Ammon's horn (tissue), 1 donor: ENCODE measurements around the gene ADAM17.
"Not testable (repeated sequence)": the region's sequence is repeated elsewhere in the genome, so short reads cannot be mapped to it uniquely, and the experiment has no call there.

Source experiments
- DNase-seq: peaks from one replicate; pipeline ENCODE4 v3.0.0-alpha.2; 2016; ENCODE audit warnings: low spot score

ADAM17 gene

DNA sequence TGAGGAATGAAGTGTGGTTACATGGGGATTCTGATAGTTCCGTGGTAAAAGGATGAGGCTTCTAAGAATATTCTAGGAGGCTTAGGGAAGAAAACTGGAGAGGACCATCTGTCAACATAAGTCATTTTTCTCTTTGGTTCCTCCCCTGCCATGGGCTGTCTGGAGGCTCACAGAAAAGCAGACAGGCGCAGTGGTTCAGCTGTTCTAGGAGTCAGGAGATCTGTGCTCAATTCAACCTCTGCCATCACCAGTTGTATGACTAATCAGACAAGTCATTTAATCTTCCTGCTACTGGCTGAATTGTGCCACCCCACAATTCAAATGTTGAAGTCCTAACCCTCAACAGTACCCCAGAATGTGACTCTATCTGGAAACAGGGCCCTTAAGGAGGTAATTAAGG, 36.4 kb downstream of the ADAM17 start:
- DNase-seq: no peak

- no peak for DNase-seq
Observed at GRCh38 chr2:9518780-9519179, 36.9 kb downstream of the ADAM17 start.

DNA sequence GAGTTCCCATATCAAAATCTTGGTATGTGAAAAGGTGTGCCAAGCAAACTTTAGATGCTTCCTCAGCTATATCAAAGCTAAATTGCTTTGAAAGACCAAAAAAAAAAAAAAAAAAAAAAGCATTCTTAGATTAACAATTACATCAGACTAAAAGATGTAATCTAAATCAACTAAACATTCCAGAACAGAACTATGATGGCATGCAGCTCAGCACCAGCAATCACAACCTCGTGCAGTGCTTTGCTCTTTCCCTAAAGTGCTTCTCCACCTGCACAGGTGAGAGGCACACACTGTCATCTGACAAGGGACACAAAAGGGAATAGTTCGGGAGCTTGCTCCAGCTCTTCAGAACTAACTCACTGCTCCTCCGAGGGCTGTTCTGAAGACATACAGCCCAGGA, 37.5 kb downstream of the ADAM17 start:
- no peak for DNase-seq

- DNase-seq: no peak
Observed at GRCh38 chr2:9517118-9517782, 38.4 kb downstream of the ADAM17 start.

DNA sequence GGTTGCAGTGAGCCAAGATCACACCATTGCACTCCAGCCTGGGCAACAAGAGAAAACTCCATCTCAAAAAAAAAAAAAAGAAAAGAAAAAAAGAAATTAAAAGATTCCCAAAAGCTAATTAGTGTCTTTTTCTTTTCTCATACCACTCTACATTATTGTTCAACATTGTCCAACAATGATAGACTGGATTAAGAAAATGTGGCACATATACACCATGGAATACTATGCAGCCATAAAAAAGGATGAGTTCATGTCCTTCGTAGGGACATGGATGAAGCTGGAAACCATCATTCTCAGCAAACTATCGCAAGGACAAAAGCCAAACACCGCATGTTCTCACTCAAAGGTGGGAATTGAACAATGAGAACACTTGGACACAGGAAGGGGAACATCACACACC, 41.7 kb downstream of the ADAM17 start:
- DNase-seq: not testable (repeated sequence)

GRCh38 chr2:9508931-9509330, 46.7 kb downstream of the ADAM17 start:
- no peak for DNase-seq

DNA sequence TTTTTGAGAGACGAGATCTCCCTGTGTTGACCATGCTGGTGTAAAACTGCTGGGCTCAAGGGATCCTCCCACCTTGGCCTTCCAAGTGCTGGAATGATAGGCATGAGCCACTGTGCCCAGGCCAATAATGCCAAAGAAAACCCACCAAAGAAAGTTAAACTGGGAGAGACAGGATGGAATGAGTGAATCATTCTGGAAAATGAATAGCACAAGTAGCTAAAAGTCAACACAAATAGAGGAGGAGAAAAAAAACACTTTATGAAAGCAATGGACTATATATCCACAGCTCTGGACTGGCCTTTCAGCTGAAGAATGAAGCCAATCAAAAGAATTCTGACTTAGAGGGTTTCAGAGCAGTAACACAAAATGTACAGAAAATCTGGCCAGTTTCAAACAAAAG, 57.4 kb downstream of the ADAM17 start:
- DNase-seq: no peak

- no peak for DNase-seq
Observed at GRCh38 chr2:9497017-9497416, 58.6 kb downstream of the ADAM17 start.

DNA sequence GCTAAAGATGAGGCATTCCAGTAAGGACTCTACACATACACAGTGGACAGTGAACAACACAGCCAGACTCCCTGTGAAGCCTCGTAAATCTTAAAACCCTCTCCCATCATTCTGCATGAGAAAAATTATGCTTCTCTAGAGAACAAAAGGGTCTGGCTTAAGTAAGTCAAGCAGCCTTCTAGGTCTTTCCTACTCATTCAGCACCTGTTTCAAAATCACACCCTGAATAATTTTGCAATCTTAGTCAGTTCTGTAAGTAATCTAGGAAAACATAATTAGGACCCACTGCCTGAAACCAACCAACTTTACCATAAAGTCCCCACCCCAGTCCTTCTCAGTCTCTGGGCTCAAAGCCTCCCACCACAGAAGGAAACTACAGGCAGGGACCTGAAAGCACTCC, 61.5 kb downstream of the ADAM17 start:
- DNase-seq: no peak

DNA sequence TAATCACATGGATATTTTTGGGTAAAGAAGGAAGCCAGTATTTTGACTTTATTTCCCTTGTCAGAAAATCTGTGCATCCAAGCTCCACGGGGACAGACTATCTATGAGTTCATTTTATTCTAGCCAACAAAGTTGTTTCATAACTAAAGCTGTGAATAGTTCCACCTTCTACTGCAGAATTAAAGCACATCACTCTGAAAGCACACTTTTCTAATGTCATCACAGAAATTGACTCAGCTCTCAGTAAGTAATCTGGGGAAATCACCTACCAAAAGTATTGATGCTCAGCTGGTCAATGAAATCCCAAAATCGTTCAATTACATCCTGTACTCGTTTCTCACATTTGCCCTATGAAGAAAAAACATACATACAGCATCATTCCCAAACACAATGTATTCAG, 62.2 kb downstream of the ADAM17 start:
- no peak for DNase-seq

DNA sequence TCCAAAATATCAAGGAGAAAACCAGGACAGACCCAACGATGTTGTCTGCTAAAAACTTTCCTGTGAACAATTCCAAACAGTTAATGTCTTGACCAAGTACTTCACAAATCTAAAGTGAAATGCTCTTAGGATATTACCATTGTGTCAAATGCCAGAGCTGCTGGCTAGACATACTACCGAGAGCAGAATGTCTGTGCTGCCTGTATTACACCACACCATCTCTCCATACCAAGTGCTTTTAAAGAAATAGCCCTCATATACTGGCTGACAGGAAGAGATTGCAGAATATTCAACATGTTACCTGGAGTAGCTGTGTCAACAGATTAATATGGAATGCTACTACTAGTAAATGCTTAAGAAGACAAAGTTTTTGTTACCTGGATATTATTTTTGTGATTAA, 62.7 kb downstream of the ADAM17 start:
- no peak for DNase-seq

DNA sequence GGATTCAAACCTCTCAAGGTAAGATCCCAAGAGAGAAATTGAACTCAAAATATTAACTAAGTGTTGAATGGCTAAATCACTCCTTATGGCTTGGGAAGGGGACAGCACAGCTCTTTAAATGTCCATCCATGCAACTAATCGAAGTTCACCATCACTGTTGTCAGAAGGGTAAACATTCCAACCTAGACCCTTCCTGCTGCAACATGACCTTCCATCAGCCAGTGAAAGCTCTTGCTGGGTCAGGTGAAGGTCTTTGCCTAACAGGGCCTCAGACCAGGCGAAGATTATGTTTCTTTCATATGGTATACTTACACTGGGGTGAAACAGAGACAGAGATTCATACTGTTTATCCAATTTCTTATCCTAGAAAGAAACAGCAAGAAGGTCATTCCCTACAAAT, 64.8 kb downstream of the ADAM17 start:
- no peak for DNase-seq

DNA sequence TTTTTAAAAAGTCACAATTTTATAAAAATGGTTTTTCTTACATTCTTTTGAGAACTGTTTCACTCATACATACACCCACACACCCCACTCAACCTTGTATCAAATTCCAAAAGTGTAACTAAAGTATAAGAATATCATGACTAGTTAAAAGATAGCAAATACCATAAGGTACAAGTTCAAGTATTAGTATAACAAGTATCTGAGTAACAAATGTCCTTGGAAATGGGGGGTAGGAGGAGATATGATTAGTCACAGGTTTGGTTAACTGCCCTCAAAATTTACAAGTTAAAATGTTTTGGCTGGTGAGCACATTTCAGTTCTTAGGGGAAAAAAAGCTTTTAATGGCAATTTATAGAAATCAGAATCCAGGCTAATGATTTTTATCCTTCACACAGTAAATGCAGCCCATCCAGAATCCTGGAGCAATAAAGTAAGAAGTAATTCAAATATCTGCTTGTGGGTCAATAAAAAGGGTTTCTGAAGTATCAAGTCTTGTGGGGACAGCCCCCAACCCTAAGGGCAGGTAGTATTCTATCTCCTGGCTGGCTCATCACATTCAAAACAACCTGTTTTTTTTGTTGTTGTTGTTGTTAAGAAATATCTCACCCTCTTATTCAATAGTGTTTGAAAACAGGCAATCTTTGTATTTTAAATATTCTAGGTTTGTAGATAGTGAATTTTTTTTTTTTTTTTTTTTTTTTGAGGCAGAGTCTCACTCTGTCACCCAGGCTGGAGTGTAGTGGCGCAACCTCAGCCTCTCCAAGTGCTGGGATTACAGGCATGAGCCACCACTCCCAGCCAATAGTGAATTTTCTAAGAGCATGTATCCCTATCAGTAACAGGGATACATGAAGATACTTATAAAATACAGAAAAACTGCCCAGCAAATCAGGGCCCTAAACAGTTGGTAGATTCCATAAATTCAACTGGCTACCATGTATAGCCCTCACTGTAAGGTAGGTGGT, 66.8 kb downstream of the ADAM17 start:
- DNase-seq: no peak

GRCh38 chr2:9484533-9484932, 71.1 kb downstream of the ADAM17 start:
- no peak for DNase-seq

- no peak for DNase-seq
Observed at GRCh38 chr2:9483107-9483506, 72.5 kb downstream of the ADAM17 start.

GRCh38 chr2:9480157-9480556, 75.5 kb downstream of the ADAM17 start:
- no peak for DNase-seq

DNA sequence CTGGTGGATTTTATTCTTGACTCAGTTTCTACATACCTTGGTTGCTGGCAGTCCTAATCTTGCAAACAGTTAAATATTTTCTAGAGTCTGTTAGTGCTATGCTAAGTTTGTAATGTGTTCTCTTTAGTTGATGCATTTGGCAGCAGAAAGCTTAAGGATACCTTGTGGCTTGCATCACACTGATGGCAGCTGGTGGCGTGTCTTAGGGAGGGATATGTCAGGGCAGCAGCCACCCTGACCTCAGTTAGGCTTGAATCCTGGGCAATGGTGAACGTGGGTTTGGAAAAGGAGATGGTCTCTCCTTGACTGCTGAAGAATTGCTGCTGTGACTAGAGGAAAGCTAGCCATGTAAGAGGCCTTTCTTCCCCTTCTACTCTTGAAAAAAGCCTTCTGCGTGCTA, 77.1 kb downstream of the ADAM17 start:
- DNase-seq: no peak

- DNase-seq: no peak
Observed at GRCh38 chr2:9477914-9478313, 77.7 kb downstream of the ADAM17 start.

DNA sequence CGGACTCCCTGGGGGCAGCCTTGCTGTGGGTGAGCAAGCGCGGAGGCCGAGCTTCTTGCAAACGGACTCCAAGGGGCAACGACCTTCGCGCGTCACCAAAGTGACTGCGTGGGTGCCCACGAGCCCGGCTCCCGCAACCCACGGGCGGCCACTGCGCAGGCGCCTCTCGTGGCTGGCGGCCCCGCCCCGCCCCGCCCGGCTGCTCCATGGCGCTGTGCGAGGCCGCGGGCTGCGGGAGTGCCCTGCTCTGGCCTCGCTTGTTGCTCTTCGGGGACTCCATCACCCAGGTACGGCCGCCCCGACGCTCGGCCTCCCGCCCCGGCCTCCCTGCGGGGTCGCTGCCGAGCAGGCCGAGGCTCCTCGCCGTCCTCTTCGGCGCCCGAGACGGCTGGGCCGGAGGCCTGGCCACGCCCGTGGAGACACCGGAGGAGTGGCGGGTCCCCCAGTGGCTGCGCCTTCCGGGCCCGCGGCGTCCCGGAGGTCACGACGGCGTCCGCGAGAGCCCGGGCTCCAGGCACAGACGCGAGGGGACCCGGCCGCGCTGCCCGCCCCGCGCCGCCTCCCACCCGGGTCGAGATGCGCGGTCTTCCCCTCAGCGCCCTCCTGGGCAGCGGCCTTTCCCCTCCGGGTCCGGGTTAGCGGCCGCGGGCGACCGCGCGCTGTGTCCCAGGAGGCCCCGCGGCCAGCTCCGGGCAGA, 81.1 kb downstream of the ADAM17 start, which contains the start of gene IAH1:
IAH1 (plus strand) TSS at position 191 of the 697 bp plus-strand sequence; CDS start at position 207, 16 bp downstream.
- DNase-seq: peak; percentile 67

- peak; percentile 64 for DNase-seq
Observed at GRCh38 chr2:9473985-9474360, 81.7 kb downstream of the ADAM17 start.

DNA sequence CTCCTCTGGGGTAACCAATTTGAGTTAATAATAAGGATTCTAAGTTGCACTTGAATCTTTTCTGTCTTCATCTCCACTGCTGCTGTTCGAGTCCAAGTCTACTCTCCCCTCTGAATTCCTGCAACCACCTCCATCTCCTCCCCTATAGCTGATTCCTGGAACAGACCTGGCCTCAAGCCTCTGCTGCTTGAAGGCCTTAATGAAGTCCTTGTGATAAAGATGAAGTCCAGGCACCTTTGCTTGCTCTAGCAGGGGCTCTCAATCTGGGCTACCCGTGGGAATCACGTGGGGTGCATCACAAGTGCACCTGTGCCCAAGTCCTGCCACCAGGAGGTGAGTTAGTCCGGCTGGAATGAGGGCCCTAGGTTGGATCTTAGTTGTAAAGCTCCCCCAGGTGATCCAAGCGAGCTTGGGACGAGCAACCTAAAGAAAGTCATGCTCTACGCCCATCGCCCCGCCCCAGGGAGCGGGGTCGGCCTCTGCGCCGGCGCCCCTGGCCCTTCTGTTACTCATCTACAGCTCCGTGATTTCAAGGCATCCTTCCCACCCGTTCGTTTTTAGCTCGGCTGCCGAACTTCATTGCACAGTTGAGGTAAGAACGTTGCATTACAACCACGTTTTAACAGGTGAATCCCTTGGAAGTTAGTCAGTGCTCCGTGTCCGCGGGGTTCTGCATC, 82.2 kb downstream of the ADAM17 start:
- DNase-seq: no peak

DNA sequence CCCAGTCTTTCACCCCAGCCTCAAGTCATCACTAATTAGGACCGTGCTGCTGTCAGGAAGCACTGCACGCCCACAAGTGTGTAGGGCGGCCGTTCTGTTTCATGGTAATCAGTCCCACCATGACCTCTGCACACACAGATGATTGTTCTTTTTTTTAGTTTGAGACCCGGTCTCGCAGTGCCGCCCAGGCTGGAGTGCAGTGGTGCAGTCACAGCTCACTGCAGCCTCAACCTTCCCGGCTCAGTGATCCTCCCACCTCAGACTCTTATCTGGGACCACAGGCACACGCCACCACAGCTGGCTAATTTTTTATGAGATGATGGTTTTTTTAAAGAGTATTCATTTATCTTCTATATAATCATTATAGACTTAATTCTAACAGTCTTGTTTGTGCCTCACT, 83.1 kb downstream of the ADAM17 start:
- no peak for DNase-seq
